HK-2 (cell line): ENCODE results near the gene CLEC1A.

Experiments used
- DNase-seq: peaks from one replicate; pipeline ENCODE4 v3.0.0-alpha.2; 2018; ENCODE audit not compliant: unreplicated experiment

The CLEC1A gene

DNA sequence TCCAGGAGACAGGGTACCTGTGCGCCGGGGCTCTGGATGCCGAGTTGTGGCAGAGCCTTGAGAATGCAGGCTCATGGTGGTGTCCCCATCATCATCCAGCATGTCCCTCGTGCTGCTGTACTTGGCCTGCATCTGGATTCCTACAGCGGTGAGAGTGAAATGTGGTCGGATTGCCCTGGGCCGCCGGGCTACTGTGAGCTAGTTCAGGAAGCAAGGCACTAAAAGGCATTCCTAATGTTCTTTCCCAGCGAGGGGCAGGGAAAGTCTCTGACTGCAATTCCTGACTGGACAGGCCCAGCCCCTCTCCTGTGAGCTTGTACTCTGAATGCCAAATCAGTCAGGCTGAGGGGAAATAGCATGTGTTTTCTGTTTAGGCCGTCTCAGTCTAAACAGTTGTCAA, at the start of gene CLEC1A:
CLEC1A (minus strand) TSS at position 195 of the 400 bp plus-strand sequence; CDS start at position 132, 63 bp downstream.
- DNase-seq, result no peak

GRCh38 chr12:10147714-10148403, 49.1 kb upstream of the CLEC1A start:
- no peak for DNase-seq

DNA sequence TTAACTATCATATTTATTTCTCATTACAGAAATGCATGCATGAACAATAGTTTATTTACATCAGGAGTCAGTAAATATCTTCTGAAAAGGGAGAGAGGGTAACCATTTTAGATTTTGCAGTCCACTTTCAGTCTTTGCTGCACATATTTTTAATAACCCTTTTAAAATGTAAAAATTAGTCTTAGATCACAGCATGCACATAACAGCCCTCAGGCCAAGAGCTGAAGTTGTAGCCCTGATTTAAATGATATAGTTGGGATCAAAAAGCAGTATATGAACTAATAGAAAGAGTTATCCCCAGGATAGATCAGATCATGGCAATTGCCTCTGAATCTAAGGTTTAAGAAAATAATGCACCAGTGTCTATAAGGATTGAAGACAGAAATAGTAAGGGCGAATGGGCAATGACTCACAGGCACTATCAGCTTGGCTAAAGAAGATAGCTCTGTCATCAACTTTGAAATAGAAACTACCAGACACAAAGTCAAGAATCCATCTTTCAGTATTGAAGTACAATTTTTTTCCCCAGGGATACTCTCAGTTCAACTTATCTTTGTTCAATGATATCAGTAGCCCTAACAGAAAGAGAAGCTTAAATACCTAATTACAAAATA, 44.3 kb upstream of the CLEC1A start:
- no peak for DNase-seq

GRCh38 chr12:10140001-10140400, 41.2 kb upstream of the CLEC1A start:
- peak; percentile 12 for DNase-seq

DNA sequence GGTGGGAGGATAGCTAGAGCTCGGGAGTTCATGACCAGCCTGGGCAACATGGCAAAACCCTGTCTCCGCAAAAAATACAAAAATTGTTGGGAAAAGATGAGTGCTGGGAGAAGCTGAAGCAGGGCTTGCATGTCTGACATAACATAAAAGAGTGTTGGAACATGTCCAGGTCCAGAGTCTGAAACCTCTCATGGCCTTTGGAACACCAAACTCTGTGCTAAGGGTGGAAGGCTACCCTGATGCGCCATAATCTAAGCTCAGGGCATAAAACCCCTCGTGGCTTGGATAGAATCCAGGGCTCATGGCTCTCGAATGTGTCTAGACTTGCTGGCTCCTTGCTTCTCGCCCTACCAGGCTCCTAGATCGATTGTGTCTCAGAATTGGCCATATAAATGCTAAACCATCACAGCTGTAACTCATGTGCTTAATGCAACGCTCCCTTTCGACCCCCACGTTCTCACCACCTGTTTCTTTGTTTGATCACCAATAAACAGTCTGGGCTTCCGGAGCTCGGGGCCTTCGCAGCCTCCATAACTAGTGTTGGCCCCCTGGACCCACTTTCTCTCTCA, 37.9 kb upstream of the CLEC1A start:
- no peak for DNase-seq

GRCh38 chr12:10135126-10135525, 36.3 kb upstream of the CLEC1A start:
- DNase-seq, result no peak

- DNase-seq, result no peak
Observed at GRCh38 chr12:10132850-10133370, 34.1 kb upstream of the CLEC1A start.

DNA sequence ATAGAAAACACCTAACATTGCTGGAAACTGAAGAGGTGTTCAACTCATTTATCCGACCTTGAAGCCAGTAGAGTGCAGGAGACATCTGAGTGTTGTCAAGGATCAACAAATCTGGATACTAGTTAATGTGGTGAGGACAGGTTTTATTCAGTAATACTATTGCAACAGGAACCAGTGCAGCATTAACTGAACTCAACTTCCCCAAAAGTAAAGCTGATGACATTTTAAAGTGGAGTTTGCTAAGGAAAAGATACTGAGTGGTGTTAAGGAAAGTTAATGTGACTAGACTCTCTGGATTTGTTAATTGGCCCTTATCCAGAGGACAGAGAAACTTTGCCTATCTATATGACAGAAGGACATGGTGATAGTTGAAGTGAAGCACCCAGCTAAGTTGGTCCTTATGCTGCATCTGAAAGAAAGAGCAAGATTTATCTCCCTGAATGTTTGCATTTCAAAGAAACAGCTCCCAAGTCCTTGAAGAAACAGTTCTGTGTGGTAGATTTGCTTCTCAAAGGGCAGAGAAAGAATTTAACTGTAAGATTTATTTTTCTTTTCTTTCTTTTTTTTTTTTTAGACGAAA, 32.4 kb upstream of the CLEC1A start:
- DNase-seq, result no peak

DNA sequence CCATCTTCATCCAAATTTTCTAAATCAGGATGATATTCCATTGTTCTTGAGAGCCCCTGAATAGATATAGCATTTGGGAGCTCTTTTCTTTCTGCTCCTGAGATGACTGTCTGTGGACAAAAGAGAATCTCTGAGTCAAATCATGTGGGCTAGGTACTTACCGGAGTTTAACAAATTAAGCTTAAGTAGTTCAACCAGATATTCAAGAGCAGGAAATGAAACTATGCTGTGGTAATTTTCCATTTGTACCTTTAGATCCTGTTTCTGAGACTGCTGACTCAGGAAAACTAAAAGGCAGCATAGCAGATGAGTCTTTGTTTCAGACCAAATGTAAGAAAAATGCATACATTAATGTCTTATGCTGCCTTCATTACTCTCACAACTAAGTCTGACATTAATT, 31.3 kb upstream of the CLEC1A start, which contains the start of gene CLEC7A:
CLEC7A (minus strand) TSS at position 158 of the 400 bp plus-strand sequence; CDS start at position 41, 117 bp downstream.
- no peak for DNase-seq

- no peak for DNase-seq
Observed at GRCh38 chr12:10128687-10129086, 29.9 kb upstream of the CLEC1A start.

DNA sequence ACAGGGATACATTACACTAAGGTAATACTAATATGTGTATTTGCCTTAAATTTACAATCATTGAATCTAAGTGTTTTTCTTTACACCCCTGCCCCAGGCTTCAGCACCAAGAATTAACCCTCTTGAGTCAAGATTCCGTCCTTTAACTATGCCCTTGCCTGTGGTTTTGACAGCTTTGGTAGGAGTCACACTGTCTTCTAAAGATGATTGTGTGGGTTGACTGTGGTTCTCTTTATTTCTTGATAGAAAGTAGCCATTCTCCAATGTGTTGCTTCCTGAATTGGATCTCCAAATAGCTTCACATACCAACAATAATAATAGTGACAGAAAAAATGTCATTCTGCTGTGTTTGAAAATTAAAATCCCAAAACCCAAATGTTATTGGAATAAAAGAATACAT, 27.6 kb upstream of the CLEC1A start:
- DNase-seq, result no peak

DNA sequence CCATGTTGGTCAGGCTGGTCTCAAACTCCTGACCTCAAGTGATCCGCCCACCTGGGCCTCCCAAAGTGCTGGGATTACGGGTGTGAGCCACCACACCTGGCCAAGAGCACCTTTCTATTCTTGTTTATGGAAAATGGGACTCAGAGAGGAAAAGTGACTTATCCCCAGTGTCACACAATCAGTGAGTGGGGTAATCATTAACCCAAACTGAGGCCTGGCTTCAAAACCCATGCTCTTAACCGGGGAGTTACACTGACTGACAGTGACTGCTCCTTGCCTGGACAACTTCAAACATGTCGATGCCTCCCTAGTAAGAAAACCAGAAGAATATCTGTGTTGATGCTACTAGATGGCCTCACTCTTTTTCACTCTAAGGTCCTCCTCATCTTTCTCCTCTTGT, 23.9 kb upstream of the CLEC1A start:
- DNase-seq, result no peak

DNA sequence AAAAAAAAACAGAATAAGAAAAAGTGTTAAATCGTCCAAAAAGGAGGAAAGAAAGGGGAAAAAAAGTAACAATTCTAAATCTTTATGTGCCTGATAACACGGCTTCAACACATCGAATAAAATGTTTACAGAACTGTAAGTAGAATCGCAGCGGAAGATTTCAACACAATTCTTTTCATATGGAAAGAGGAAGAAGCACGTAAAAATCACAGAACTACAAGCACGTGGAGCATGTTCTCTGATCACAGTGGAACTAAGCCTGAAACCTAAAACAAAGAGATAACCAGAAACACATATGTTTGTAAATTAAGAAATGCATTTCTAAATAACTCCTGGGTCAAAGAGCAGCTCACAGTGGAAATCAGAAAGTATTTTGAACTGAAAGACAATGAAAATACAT, 22.5 kb upstream of the CLEC1A start:
- DNase-seq, result no peak

- no peak for DNase-seq
Observed at GRCh38 chr12:10119066-10119465, 20.3 kb upstream of the CLEC1A start.

DNA sequence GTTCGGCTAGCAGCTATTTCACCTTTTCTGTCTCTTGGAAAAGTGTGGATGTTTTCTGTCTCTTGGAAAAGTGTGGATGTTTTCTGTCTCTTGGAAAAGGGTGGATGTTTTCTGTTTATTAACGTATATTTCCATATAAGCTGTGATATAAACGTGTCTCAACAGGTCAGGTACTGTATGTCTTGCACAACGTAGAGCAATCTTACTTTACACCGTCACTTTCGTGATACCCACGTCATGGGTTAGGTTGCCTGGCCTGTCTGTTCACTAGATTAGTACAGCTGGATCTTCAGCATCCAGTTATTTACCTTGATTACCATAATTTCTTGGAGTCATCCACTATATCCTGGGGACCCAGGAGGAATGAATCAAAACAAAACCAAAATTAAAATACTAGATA, 17.1 kb upstream of the CLEC1A start:
- no peak for DNase-seq

- no peak for DNase-seq
Observed at GRCh38 chr12:10115311-10115710, 16.5 kb upstream of the CLEC1A start.

GRCh38 chr12:10113920-10114319, 15.1 kb upstream of the CLEC1A start:
- no peak for DNase-seq

DNA sequence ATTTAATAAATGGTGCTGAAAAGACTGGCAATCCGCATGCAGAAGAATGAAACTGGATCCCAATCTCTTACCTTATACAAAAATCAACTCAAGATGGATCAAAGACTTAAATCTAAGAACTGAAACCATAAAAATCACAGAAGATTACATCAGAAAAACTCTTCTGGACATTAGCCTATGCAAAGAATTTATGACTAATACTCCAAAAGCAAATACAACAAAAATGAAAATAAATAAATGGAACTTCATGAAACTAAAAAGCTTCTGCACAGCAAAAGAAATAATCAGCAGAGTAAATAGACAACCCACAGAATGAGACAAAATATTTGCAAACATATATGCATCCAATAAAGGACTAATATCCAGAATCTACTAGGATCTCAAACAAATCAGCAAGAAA, 14.3 kb upstream of the CLEC1A start:
- no peak for DNase-seq

GRCh38 chr12:10111451-10111850, 12.7 kb upstream of the CLEC1A start:
- no peak for DNase-seq

DNA sequence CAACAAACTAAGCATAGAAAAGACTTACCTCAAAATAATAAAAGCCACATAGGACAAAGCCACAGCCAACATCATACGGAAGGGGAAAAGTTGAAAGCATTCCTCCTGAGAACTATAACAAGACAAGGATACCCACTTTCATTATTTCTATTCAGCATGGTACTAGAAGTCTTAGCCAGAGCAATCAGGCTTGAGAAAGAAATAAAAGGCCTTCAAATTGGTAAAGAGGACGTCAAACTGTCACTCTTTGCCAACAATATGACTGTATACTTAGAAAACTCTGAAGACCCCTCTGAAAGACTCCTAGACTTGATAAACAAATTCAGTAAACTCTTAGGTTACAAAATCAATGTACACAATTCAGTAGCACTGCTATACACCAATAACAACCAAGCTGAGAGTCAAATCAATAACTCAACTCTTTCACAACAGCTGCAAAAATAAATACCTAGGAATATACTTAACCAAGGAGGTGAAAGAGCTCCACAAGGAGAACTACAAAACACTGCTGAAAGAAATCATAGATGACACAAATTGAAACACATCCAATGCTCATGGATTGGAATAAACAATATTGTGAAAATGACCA, 11.6 kb upstream of the CLEC1A start:
- DNase-seq, result no peak

DNA sequence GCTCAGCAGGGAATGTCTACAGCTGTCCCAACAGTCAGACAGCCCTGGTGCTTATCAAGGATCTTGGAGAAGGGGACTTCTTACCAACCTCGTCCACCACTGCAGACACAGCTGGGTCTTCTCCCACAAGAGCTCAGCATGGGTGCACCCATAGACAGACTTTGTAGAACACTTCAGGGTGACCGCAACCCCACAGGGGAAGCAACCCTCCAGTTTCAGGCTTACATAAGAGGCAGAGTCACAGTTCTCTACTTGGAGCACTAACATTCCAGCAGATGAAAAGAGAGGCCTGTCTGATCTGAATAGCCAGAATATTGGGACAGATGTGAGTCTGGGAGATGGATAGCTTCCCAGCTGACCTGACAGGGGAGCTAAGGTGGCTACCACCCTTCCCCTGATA, 3.5 kb upstream of the CLEC1A start:
- DNase-seq, result no peak

DNA sequence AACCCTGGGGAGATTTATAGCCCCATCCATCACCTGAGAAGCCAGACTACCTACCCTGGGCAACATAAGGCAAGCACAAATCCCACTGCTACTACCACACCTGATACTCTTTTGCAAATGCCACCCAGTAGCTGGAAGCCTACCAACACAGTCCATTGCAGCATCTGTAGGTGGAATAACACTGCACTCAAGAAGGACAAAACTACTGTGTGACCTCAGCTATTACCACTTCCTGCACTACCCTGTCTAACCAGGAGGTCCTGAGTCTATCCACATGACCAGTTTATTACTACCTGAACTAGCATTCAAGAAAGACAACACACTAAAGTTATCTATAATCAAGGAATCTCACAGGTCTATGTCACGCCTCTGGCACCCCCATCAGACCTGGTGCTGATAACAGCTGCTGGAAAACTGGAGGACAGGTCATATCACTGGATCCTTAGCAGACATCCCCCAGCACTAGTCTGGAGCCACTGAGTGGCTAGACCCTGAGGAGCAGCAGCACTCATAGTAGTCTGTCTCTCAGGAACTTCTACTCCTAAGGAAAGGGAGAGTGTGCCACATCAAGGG, 2.9 kb upstream of the CLEC1A start:
- no peak for DNase-seq
